ENCODE results near the gene CEP41. TPM values are rescaled to one million over a fixed set of nuclear protein-coding genes. Genes with fewer than 3 reads are reported as not detected.

CEP41 gene, protein sequence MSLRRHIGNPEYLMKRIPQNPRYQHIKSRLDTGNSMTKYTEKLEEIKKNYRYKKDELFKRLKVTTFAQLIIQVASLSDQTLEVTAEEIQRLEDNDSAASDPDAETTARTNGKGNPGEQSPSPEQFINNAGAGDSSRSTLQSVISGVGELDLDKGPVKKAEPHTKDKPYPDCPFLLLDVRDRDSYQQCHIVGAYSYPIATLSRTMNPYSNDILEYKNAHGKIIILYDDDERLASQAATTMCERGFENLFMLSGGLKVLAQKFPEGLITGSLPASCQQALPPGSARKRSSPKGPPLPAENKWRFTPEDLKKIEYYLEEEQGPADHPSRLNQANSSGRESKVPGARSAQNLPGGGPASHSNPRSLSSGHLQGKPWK
- total RNA-seq = 1 to 10 TPM; 6.9 to 8.3 TPM

DNA sequence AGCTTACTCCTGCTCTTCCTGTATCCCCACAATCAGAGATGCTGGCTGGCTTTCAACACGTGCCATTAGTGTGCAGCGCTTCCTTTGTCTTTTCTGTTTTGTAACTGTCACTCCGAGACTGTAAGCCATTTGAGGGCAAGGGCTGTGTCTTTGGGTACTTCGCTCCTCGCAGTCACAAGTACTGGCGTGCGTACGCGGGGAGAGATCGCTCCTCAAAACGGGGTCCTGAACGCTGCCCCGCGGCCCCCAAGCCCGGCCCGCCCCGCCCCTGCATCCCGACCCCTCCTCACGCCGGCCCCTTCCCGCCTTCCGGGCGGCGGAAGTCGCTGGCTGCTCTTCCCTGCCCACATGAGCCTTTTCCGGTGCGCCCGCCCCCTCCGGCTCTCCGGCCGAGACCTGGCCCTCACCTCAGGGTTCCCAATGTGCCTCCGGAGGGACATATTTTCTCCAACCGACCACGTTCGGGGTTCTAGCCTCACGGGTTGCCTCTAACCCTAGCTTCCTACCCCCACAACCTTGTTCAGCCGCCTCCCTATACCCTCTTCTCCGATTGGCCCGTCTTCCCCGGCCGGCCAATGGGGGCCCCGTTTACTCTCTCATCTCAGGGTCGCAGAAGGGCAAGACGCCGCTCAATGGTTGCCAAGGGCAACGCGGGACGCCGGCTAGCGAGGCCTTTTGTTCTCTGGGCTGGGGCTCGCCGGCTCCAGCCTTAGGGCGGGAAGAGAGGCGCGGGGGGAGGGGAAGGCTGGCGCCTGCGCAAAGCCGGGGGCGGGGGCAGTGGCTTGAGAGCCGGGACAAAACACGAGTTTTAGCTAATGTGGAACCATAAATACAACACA lies at the start of gene CEP41:
CEP41 (minus strand) TSS at position 490 of the 839 bp plus-strand sequence; CDS start at position 440, 50 bp downstream.
- peak; percentile 98 to 99 (median 98) for DNase-seq
- 1 to 3% methylated on average over 25 to 57 of the region's 61 CpGs for WGBS, 2 donors
- intact Hi-C loops (cut with DNase I) = no loop called here
- Histone ChIP-seq H3K9me3 (no peaks in the 10 kb centered on the region), H3K4me3 (peak within 1 kb of the TSS; percentile 58 to 83), H3K36me3 (replicated peaks in 1 of 2; ENCODE audit: insufficient read depth in 1 of 2, low read depth in 2 of 2) (no peaks in the 10 kb centered on the region), H3K27ac (peak within 1 kb of the TSS; percentile 33 to 90 (median 86)), H3K4me1 (peaks cover 15% of the 10 kb centered on the region), H3K27me3 (no peaks in the 10 kb centered on the region)
- peak; percentile 98 for ATAC-seq
- TF ChIP-seq POLR2A (IDR thresholded peaks at IDR 0.05) = peak in 2 of 3 donors; percentile 47 to 50
- TF ChIP-seq, protein P1, sequence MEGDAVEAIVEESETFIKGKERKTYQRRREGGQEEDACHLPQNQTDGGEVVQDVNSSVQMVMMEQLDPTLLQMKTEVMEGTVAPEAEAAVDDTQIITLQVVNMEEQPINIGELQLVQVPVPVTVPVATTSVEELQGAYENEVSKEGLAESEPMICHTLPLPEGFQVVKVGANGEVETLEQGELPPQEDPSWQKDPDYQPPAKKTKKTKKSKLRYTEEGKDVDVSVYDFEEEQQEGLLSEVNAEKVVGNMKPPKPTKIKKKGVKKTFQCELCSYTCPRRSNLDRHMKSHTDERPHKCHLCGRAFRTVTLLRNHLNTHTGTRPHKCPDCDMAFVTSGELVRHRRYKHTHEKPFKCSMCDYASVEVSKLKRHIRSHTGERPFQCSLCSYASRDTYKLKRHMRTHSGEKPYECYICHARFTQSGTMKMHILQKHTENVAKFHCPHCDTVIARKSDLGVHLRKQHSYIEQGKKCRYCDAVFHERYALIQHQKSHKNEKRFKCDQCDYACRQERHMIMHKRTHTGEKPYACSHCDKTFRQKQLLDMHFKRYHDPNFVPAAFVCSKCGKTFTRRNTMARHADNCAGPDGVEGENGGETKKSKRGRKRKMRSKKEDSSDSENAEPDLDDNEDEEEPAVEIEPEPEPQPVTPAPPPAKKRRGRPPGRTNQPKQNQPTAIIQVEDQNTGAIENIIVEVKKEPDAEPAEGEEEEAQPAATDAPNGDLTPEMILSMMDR (IDR thresholded peaks at IDR 0.05) = no peak

DNA sequence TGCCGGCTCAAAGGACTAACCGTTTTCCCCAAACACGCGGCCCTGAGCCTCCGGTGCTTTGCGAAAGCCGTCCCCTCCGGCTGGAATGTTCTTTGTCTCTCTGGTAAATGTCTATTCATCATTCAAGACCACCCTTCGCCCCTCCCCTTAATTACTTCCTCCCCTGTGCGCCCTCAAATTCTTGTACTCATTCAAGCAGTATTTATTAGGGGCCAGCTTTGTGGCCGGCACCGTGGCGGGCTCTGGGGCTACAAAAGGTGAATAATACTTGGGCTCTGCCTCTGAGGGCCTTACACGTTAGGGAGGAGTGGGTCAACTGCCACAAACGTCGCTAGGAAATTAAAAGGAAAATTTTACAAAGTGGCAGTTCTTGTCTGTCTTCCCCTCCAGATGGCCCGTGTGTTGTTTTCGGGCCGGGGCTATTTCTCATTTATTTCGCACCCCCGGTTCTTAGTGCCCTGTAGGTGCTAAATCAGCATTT lies 49.5 kb upstream of the CEP41 start:
- WGBS, 2 donors = 66 to 88% methylated on average over 21 of the region's 21 CpGs
- H3K27me3 ChIP-seq = no peaks in the 10 kb centered on the region
- TF ChIP-seq, protein P1 (IDR thresholded peaks at IDR 0.05) = no peak
- TF ChIP-seq POLR2A (IDR thresholded peaks at IDR 0.05) = no peak
- intact Hi-C loops (cut with DNase I) = loop anchor here (10.0 kb wide), 1 partner anchor 416 kb away; the partner anchor contains the start of gene KLHDC10
- DNase-seq (no peak), ATAC-seq (no peak)
- peaks cover 77% of the 10 kb centered on the region for H3K4me1 ChIP-seq
- H3K27ac ChIP-seq = peak overlapping the region in 1 of 4 donors; percentile 5
- H3K4me3 ChIP-seq = no peak overlapping the region
- H3K36me3 ChIP-seq (replicated peaks in 1 of 2; ENCODE audit: insufficient read depth in 1 of 2, low read depth in 2 of 2) = no peaks in the 10 kb centered on the region
- H3K9me3 ChIP-seq = no peaks in the 10 kb centered on the region

DNA sequence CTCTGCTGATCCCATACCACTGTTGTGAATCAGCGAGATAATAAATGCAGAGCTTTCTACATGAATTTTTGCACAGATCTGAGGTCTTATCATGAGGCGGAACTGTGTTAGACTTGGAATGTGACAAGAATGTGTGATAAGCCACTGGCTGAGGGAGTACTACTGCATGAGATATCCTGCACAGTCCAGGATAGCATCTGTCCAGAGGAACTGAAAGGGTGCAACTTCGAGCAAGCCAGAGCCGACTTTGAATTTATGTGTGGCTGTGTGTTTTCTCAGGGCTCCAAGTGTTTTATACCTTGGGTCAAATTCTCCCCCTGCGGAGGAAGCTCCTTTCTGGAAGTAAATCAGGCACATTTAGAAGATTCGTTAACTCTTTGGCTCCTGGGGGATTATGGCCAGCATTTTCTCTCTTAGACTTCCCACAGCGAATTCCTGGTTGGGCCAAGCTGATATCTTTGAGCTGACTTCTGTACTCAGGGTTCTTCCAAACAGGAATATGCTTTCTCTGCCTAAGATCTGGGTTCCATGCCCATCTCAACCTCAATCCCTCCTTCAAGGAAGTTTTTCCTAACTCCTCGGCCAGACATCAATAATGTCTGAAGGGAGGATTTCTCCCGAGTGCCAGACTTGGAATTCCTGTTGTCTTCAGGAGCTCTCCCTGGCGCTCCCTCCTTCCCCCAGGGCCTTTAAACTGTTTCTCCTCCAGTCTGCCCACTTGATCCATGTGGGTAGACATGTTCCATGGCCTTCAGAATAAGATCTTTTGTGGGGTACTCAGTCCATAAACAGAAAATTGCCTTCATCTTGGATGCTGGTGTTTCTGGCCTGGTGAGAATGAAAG lies 48.5 kb upstream of the CEP41 start:
- DNase-seq (no peak), ATAC-seq (no peak)
- Histone ChIP-seq H3K27ac (no peak overlapping the region), H3K4me3 (no peak overlapping the region), H3K36me3 (replicated peaks in 1 of 2; ENCODE audit: insufficient read depth in 1 of 2, low read depth in 2 of 2) (no peaks in the 10 kb centered on the region), H3K4me1 (peaks cover 71% of the 10 kb centered on the region), H3K9me3 (no peaks in the 10 kb centered on the region), H3K27me3 (no peaks in the 10 kb centered on the region)
- WGBS, 2 donors = 50 to 56% methylated on average over 10 of the region's 10 CpGs
- intact Hi-C loops (cut with DNase I) = no loop called here
- TF ChIP-seq POLR2A (IDR thresholded peaks at IDR 0.05) = no peak
- TF ChIP-seq, protein P1 (IDR thresholded peaks at IDR 0.05) = no peak

DNA sequence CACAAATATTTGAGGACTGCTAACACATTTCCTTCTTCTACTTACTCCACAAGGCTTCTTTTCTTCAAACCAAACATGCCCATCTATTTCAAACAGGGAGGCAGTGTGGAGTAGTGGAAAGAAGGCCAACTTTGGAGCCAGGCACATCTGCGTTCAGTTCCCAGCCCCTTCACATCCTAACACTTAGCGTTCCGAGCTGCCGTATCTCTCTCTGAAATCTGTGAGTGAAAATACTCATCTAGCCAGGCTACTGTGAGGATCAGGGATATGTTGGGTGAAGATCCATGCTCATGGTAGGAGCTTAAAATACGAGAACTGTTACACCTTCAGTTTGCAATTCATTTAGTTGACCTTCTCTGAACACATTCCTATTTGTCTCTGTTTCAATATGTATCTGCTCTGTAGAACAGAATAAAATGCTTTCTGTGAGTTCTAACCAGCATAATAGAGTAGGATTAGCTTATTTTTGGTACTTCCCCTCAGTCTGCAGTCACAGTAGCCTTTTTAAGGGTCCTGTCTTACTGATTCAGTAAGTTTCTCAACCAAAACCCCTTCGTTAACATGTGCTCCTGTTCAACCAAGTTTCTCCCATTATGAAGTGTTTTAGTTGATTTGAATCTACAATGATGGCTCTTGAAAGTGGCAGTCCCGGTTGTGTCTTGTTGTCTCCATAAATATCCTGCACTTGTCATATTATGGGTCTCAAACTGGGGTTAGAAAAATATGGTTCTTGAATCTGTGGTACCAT lies 47.8 kb upstream of the CEP41 start:
- no peak for TF ChIP-seq POLR2A (IDR thresholded peaks at IDR 0.05)
- TF ChIP-seq, protein P1 (IDR thresholded peaks at IDR 0.05) = no peak
- Histone ChIP-seq H3K4me3 (no peak overlapping the region), H3K9me3 (no peaks in the 10 kb centered on the region), H3K27me3 (no peaks in the 10 kb centered on the region), H3K27ac (peak overlapping the region in 1 of 4 donors; percentile 6), H3K4me1 (peaks cover 63% of the 10 kb centered on the region), H3K36me3 (replicated peaks in 1 of 2; ENCODE audit: insufficient read depth in 1 of 2, low read depth in 2 of 2) (no peaks in the 10 kb centered on the region)
- 63% methylated on average over 7 of the region's 7 CpGs for WGBS, 2 donors
- DNase-seq (no peak), ATAC-seq (no peak)
- intact Hi-C loops (cut with DNase I) = no loop called here

All from body of pancreas (tissue), 4 donors.